Natural killer cell (primary cell): ENCODE data around the gene ANKFN1. TPM values are rescaled to one million over a fixed set of nuclear protein-coding genes. Genes with fewer than 3 reads are reported as not detected.

ENCODE experiments used
- ATAC-seq, 3 donors: fragments of 150-1000 bp in 2 of 3; fragments of 200-7000 bp in 1 of 3; cut with Tn5 transposase; 1 replicate in 1 of 3; 2 replicates in 2 of 3; pipeline ENCODE4 v1.10.0; 2021; ENCODE audit warnings: mild to moderate bottlenecking in 2 of 3, moderate library complexity in 2 of 3
- DNase-seq, 2 donors: peaks; one replicate each; pipeline versions ENCODE4 v3.0.0 to v3.0.0-alpha.2; 2013 to 2021; ENCODE audit warnings: mixed read lengths in 1 of 2
- H3K27ac ChIP-seq: one replicate; pipeline ENCODE4 v1.5.1; 2013; ENCODE audit warnings: mild to moderate bottlenecking, low read length
- H3K27me3 ChIP-seq: one replicate; pipeline ENCODE4 v1.6.1; 2013; ENCODE audit warnings: low read length; ENCODE audit not compliant: control insufficient read depth, insufficient read depth
- H3K36me3 ChIP-seq: one replicate; pipeline ENCODE4 v1.6.1; 2013; ENCODE audit warnings: low read length; ENCODE audit not compliant: control insufficient read depth, insufficient read depth
- H3K4me1 ChIP-seq: one replicate; pipeline ENCODE4 v1.6.1; 2013; ENCODE audit warnings: low read length; ENCODE audit not compliant: control insufficient read depth, insufficient read depth
- H3K4me3 ChIP-seq: one replicate; pipeline ENCODE4 v1.5.1; 2013; ENCODE audit warnings: low read length
- H3K9me3 ChIP-seq: one replicate; pipeline ENCODE4 v1.6.1; 2013; ENCODE audit warnings: low read length; ENCODE audit not compliant: control insufficient read depth, insufficient read depth
- H3K27ac Mint-ChIP-seq, 2 donors: one replicate each; pipeline ENCODE4 v1.8.0; 2022; ENCODE audit warnings: mild to moderate bottlenecking in 2 of 2, mixed read lengths in 2 of 2, moderate library complexity in 1 of 2
- H3K27me3 Mint-ChIP-seq, 2 donors: one replicate each; pipeline ENCODE4 v1.8.0; 2022; ENCODE audit warnings: low read depth in 2 of 2, mixed read lengths in 2 of 2
- H3K36me3 Mint-ChIP-seq: one replicate; pipeline ENCODE4 v1.8.0; 2022; ENCODE audit warnings: mixed read lengths
- H3K4me1 Mint-ChIP-seq, 2 donors: one replicate each; pipeline ENCODE4 v1.8.0; 2022; ENCODE audit warnings: mixed read lengths in 2 of 2
- H3K4me3 Mint-ChIP-seq: one replicate; pipeline ENCODE4 v1.8.0; 2022; ENCODE audit warnings: mild to moderate bottlenecking, moderate library complexity, mixed read lengths
- H3K9me3 Mint-ChIP-seq, 2 donors: one replicate each; pipeline ENCODE4 v1.8.0; 2022; ENCODE audit warnings: mixed read lengths in 2 of 2
- WGBS: methylation state at CpG from one replicate; pipeline ENCODE4 v1.1.7; 2013; ENCODE audit warnings: missing lambda C conversion rate; ENCODE audit not compliant: insufficient coverage; 5-methylcytosine and 5-hydroxymethylcytosine counted together
- intact Hi-C: fragments of 100-400 bp; cut with micrococcal nuclease; formaldehyde crosslinking; loops from one replicate; pipeline ENCODE4 v1.14.2; 2022
- total RNA-seq, 4 donors: library from RNA; stranded (reverse); fragments of 120-200 nt in 1 of 4; gene quantifications; one replicate each; pipeline versions ENCODE4 v1.2.3 to v1.2.4, GENCODE V29; 2013 to 2022
- TF ChIP-seq, protein P1 (sequence below): fragments of 200-600 bp; IDR thresholded peaks from one replicate; pipeline ENCODE4 v1.8.0; 2022; ENCODE audit warnings: antibody characterized with exemption

The ANKFN1 gene
- total RNA-seq, 3 donors from 2014 or later (not counting 1 experiment from before 2014, with no cell fraction given) = not detected

DNA sequence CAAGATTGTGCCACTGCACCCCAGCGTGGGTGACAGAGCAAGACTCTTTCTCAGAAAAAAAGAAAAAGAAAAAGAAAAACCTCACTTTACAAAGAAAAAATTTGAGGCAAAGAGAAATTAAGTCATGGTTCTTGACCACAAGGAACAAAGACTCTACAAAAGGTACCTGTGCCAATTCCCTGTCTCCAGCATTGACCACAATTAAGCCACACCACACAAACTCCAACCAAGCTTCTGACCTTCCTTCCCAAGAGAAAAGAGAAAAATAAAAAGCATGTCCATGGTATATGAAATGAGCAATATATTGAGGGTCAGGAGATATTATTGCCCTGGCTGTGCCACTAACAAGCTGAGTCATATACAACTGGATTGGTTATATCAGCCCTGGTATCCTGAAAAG is 293.9 kb downstream of the ANKFN1 start:
- no peak for ATAC-seq
- H3K4me1 ChIP-seq = no peaks in the 10 kb centered on the region
- 83% methylated on average over 1 of the region's 1 CpG for WGBS
- TF ChIP-seq, protein P1, sequence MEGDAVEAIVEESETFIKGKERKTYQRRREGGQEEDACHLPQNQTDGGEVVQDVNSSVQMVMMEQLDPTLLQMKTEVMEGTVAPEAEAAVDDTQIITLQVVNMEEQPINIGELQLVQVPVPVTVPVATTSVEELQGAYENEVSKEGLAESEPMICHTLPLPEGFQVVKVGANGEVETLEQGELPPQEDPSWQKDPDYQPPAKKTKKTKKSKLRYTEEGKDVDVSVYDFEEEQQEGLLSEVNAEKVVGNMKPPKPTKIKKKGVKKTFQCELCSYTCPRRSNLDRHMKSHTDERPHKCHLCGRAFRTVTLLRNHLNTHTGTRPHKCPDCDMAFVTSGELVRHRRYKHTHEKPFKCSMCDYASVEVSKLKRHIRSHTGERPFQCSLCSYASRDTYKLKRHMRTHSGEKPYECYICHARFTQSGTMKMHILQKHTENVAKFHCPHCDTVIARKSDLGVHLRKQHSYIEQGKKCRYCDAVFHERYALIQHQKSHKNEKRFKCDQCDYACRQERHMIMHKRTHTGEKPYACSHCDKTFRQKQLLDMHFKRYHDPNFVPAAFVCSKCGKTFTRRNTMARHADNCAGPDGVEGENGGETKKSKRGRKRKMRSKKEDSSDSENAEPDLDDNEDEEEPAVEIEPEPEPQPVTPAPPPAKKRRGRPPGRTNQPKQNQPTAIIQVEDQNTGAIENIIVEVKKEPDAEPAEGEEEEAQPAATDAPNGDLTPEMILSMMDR = no peak
- intact Hi-C loops = no loop called here
- Mint-ChIP-seq H3K27ac (no peak overlapping the region), H3K4me3 (no peak overlapping the region), H3K27me3 (peaks cover 2 to 12% of the 10 kb centered on the region in 2 donors), H3K9me3 (no peaks in the 10 kb centered on the region), H3K4me1 (no peaks in the 10 kb centered on the region), H3K36me3 (no peaks in the 10 kb centered on the region)
- H3K27me3 ChIP-seq = no peaks in the 10 kb centered on the region
- H3K4me3 ChIP-seq = no peak overlapping the region
- H3K36me3 ChIP-seq = no peaks in the 10 kb centered on the region
- H3K27ac ChIP-seq = no peak overlapping the region
- no peak for DNase-seq
- H3K9me3 ChIP-seq = no peaks in the 10 kb centered on the region

DNA sequence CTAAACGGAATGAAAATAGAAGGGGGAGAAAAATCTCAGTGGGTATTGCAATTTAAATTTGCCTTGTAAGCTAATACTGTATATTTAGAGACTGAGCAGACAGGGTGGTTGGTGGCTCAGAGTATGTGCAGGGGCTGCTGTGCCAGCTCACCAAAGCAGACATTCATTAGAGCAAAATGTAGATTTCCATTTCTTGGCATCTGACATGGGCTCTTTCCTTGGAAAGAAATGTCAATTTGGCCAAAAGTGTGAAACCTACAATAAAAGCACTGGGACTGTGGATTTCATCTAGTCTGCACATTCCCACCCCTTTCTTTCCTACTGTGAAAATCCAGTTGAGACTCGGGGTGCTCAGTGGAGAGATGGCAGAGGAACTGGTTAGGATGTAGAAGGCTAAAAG is 295.1 kb downstream of the ANKFN1 start:
- Mint-ChIP-seq H3K9me3 (no peaks in the 10 kb centered on the region), H3K27ac (no peak overlapping the region), H3K36me3 (no peaks in the 10 kb centered on the region), H3K4me3 (no peak overlapping the region), H3K27me3 (peaks cover 2 to 24% of the 10 kb centered on the region in 2 donors), H3K4me1 (no peaks in the 10 kb centered on the region)
- DNase-seq (no peak), ATAC-seq (no peak)
- Histone ChIP-seq H3K4me1 (no peaks in the 10 kb centered on the region), H3K4me3 (no peak overlapping the region), H3K36me3 (no peaks in the 10 kb centered on the region), H3K27me3 (no peaks in the 10 kb centered on the region), H3K9me3 (no peaks in the 10 kb centered on the region), H3K27ac (no peak overlapping the region)
- 85% methylated on average over 1 of the region's 2 CpGs for WGBS
- intact Hi-C loops = no loop called here
- TF ChIP-seq, protein P1 = no peak

DNA sequence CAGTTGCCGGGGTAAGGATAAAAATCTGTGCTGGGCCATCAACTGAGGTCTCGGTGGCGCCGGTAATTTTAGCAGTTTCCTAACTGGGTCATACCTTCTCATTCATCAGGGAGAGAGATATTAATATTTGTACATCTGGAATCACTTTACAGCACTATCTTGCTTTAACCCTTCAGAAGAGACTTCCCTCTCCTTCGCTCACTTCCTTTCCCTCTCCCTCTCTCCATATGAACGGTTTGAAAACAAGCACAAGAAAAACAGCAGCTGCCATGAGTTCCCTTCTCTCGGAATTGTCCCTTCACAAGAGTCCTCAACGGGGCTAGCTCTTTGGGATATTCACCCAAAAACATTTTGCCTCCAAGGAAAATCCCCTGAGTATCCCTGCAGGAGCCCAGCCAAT is 295.9 kb downstream of the ANKFN1 start:
- WGBS = 87% methylated on average over 5 of the region's 8 CpGs
- DNase-seq (no peak), ATAC-seq (no peak)
- Mint-ChIP-seq H3K27me3 (peaks cover 2 to 30% of the 10 kb centered on the region in 2 donors), H3K27ac (no peak overlapping the region), H3K9me3 (no peaks in the 10 kb centered on the region), H3K4me3 (no peak overlapping the region), H3K36me3 (no peaks in the 10 kb centered on the region), H3K4me1 (no peaks in the 10 kb centered on the region)
- TF ChIP-seq, protein P1 = no peak
- Histone ChIP-seq H3K4me1 (no peaks in the 10 kb centered on the region), H3K27ac (no peak overlapping the region), H3K27me3 (no peaks in the 10 kb centered on the region), H3K9me3 (no peaks in the 10 kb centered on the region), H3K4me3 (no peak overlapping the region), H3K36me3 (no peaks in the 10 kb centered on the region)
- intact Hi-C loops = no loop called here

DNA sequence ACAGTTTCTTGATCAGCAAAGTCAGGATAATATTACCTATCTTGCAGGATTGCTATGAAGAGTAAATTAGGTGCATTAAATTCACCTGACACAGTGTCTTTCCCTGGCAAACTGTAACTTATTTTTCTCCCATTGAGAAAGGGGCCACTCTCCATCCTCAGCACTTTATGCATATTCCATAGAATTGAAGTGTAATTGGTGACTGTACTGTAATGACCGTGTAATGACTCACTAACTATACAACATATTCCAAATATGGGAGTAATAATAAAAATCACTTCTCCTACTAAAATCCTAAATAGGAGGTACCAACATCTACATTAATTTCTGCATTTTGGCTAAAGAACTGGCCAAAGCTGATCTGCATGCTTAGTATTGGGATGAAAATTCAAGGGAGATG is 298.4 kb downstream of the ANKFN1 start:
- Histone ChIP-seq H3K4me3 (no peak overlapping the region), H3K27ac (no peak overlapping the region), H3K9me3 (no peaks in the 10 kb centered on the region), H3K27me3 (no peaks in the 10 kb centered on the region), H3K36me3 (no peaks in the 10 kb centered on the region), H3K4me1 (no peaks in the 10 kb centered on the region)
- DNase-seq (no peak), ATAC-seq (no peak)
- H3K9me3 Mint-ChIP-seq = no peaks in the 10 kb centered on the region
- intact Hi-C loops = no loop called here
- no CpG with 5 or more reads among the region's 1 CpG for WGBS
- no peaks in the 10 kb centered on the region for H3K4me1 Mint-ChIP-seq
- peaks cover 2 to 42% of the 10 kb centered on the region in 2 donors for H3K27me3 Mint-ChIP-seq
- H3K4me3 Mint-ChIP-seq = no peak overlapping the region
- no peak overlapping the region for H3K27ac Mint-ChIP-seq
- H3K36me3 Mint-ChIP-seq = no peaks in the 10 kb centered on the region
- TF ChIP-seq, protein P1 = no peak
